ENCODE data around the gene AMBN.
"Not testable (repeated sequence)": the region's sequence is repeated elsewhere in the genome, so short reads cannot be mapped to it uniquely, and the experiment has no call there.

AMBN gene

GRCh38 chr4:70613306-70614183, 21.5 kb downstream of the AMBN start:
- no peak for DNase-seq

DNA sequence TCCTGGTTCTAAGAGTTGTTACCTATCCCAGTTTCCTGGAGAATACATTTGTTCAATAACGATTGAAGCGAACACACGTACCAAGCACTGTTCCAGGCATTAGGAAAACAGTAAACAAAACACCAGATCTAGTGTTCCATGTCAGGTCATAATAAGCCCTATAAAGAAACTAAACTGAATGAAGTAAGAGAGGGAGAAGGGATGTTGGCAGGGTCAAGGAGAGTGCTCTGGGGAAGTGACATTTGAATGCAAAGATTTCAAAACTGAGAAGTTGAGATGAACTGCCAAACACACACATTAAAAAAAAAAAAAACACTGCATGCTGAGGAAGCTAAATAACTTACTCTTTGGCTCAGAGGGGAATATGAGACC, 22.1 kb downstream of the AMBN start:
- DNase-seq, result no peak

DNA sequence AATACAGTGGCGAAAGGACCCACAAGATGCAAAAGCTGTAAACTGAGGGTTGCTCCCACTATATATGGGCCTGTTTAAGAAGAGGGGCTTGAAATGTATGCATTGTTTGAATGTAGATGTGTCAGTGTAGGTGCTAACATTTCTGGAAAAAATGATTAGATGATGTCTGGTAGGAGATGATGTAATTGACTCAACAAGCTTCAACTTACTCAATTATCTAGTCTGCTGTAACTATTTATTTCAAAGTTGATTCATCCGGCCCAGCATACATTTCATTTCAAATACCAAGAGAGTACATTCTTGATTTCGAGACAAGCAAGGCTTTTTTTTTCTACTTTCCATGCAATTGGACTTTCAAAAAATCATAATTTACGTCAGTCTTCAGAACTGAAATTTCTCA, 27.2 kb downstream of the AMBN start:
- DNase-seq, result peak in 1 of 5 donors; percentile 38

- no peak for DNase-seq
Measured at GRCh38 chr4:70619778-70620177, 27.7 kb downstream of the AMBN start.

DNA sequence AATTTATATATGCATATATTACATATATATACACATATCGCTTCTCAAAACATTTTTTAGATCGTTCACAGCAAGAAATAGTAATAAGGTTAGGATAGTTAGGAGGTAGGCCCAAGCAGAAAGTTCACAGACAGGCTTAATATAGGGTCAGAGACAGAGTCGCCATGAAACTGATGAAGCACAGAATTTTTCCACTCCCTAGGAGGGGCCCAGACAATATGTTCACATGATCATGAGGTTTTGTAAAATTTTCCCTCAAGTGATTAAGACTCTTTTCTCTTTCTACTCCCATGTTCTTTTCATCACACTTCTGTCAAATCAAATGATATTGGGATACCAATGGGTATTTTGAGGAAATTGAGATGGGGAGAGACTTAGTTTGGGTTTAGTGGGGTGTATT, 31.3 kb downstream of the AMBN start:
- peak in 1 of 5 donors; percentile 18 for DNase-seq

GRCh38 chr4:70624226-70624793, 32.3 kb downstream of the AMBN start:
- DNase-seq, result no peak

DNA sequence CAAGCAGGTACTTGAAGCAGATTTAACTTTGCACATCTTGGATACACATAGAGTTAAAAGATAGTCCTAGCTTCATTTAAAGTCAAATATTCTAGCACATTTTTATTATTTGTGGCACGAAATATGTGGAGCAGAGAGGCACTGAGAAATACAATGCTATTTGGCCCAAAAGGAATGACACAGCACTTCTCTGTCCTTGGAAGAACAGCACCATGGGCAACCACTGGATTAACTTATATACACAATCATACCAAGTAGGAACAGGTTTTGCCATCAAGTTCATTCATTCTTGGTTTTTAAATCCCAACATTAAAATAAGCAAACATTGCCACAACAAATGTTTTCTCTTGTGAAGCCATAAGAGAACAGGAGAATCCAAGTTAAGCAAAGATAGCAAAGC, 35.6 kb downstream of the AMBN start:
- DNase-seq, result no peak

DNA sequence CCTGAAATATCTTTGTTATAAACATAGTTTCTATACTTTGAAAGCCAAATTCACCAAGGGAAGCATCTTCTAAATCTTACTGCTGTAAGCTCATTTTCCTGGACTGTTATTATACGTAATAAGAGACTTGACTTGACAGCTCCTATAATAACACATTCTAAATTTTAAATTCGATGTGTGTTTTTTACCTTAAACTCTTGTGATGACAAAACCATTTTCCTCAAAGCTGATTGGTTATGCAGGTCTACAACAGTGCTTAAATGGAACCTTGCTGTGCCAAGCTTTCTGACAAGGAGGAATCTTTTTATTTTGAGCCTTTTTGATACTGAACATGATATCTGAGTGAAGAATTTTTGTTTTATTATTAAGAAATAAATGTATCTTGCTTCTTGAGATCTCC, 36.4 kb downstream of the AMBN start, which contains the start of gene ENAM:
TSS of gene ENAM (plus strand) at position 301 of the 400 bp plus-strand sequence. CDS start 757 bp downstream, outside the sequence.
- no peak for DNase-seq

DNA sequence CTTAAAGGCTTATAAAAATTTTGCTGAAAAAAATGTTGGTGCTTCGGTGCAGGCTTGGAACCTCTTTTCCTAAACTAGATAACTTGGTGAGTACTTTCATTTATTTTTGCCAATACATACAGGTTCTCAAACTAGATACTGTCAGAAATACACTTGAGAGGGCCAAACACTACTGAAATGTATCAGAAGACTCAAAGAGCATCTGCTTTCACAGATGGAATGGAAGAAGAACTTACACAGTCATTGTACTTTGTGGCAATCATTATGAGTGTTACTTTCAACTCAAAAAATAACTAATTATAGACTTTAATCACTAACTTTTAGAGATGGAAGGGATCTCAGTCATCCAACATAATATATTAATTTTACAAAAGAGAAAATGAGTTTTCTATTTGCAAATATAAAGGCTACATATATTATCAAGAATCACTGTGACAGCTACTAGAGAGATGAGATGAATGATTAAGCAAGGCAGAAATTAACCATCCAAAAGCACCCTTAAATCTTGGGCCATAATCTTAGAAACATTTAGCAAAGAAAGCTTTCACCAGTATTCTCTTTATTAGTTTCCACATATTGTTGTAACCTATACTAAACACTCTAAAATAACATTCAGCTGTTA, 37.5 kb downstream of the AMBN start:
- no peak for DNase-seq

DNA sequence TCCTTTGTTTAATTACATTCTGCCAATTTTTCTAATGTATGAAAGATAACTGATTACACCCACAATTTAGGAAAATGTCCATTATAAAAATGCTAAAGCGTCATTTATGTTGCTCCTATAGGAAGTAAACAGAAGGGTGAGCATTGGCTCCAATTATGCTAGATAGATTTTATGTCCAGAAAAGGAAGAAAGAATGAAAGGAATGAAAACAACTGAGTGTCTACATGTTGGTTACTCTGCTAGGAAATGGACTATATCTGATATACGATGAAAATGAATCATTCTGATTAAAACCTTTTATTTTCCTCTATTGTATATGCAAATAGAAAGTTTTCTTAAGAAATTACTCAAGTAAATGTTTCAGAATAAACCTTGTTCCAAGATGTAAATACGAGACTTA, 38.1 kb downstream of the AMBN start:
- DNase-seq, result no peak

GRCh38 chr4:70632028-70632427, 40.0 kb downstream of the AMBN start:
- no peak for DNase-seq

- DNase-seq, result no peak
Measured at GRCh38 chr4:70634482-70634881, 42.4 kb downstream of the AMBN start.

GRCh38 chr4:70637239-70637913, 45.3 kb downstream of the AMBN start:
- DNase-seq, result no peak

DNA sequence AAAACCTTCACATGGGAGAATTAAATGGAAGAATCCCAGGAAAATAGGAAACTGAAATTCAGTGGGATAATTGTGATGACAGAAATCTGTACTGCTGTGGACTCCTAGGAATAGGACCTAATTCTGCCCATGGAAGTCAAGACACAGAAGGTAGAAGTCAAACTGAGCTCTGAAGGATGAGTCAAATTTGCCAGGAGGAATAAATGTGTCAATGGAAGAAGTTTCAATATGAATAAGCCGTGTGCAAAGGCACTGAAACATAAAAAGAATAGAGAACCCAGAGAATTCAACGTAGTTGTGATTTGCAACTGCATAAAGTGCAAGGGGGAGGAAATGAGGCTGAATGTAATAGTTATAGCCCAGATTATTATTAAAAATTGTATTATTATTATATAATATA, 48.1 kb downstream of the AMBN start:
- no peak for DNase-seq

DNA sequence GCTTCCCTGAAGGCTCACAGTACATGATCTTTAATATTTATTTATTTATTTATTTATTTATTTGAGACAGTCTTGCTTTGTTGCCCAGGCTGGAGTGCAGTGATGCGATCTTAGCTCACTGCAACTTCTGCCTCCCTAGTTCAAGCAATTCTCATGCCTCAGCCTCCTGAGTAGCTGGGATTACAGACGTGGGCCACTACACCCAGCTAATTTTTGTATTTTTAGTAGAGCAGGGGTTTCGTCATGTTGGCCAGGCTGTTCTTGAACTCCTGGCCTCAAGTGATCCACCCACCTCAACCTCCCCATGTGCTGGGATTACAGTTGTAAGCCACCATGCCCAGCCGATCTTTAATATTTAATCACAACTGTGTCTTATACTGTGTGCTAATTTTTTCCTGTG, 58.7 kb downstream of the AMBN start:
- not testable (repeated sequence) for DNase-seq

DNA sequence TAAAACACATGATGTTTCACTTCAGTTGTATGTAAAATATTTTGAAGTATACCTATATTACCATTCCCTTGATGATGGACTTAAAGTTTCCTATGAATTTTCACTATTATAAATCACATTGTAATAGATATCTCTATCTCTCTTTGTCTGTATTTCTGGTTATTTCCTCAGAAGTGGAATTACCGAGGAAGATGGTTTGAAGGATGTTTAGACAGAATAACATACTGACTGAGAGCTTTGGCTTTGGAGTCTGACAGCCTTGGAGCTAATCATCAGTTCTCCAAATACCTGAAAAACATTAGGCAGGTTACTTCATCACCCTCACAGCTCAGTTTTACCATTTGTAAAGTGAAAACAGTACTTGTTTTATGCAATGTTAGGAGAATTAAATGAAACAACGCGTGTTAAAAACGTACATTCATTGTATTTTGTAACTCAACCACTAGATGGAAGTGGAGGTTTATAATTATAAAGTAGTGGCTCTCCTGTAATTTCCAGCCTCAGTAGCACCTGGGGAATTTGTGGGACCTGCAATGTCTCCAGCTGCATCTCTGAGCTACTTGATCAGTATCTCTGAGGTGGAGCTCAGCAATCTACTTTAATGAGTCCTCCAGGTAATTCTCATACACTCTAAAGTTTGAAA, 59.9 kb downstream of the AMBN start:
- DNase-seq, result peak in 1 of 5 donors; percentile 15

GRCh38 chr4:70654605-70655011, 62.6 kb downstream of the AMBN start:
- no peak for DNase-seq
